ENCODE measurements around the gene PPP1R14C.

DNA sequence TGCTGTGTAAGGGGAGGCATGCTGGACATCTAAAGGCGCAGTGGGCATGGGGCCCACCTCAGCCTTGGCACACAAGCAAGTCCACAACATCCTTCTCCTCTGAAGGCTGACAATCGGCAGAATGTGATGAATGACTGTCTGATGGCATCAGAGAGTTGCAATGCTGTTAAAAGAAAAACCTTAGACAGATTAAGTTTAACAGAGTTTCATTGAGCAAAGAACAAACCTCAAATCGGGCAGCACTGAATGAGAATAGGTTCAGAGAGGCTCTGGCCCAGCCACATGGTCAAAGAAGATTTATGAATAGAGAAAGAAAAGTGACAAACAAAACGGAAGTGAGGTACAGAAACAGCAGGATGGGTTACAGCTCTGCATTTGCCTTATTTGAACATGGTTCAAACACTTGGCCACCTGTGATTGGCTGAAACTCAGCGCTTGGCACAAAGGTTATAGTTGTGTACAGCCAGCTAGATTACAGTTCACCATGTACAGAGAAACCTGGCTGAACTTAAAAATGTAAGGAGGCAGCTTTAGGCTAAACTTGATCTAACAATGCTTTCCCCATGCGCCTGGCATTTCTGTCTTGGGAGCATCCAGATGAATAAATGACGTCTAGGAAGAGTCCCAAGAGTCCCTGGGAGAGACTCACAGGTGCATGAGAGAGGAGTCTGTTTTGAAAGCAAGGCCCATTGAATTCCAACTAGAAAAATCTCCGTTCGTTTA is 127.6 kb downstream of the PPP1R14C start:
- no peak for TF ChIP-seq EZH2 (IDR thresholded peaks at IDR 0.05; ENCODE audit: borderline replicate concordance, low read depth, low read length, poor library complexity, severe bottlenecking)
- no peak for TF ChIP-seq CTCF (conservative IDR thresholded peaks at IDR 0.05; ENCODE audit: low read depth, low read length)

All from A673 (cell line).